H1 (cell line): Measurements from ENCODE around the gene CCN6. TPM values are rescaled to one million over a fixed set of nuclear protein-coding genes. Genes with fewer than 3 reads are reported as not detected.
"Not testable (repeated sequence)": the region's sequence is repeated elsewhere in the genome, so short reads cannot be mapped to it uniquely, and the experiment has no call there.

Experiments used
- CTCF ChIA-PET: fragments of 300-600 bp; sonication (Branson Sonifier 250); formaldehyde crosslinking; loops from one replicate; lab custom pipeline; 2021; ENCODE audit not compliant: partially characterized antibody; lab: Charles Lee
- POLR2A ChIA-PET: fragments of 300-600 bp; sonication (Branson Sonifier 250); formaldehyde crosslinking; loops from one replicate; lab custom pipeline; 2021; ENCODE audit warnings: inconsistent platforms; ENCODE audit not compliant: partially characterized antibody; lab: Charles Lee
- DNase-seq, 2 experiments: peaks; one replicate each; pipeline versions ENCODE4 v3.0.0 to v3.0.0-alpha.2; 2010 to 2022; ENCODE audit warnings: low spot score in 2 of 2, low read depth in 1 of 2, mixed read lengths in 1 of 2
- FAIRE-seq: peaks from 2 replicates; lab custom pipeline; 2011; peaks lifted over from hg19 to GRCh38; lab: Jason Lieb, UNC
- H2AFZ ChIP-seq: 2 replicates; pipeline ENCODE4 v1.8.1; 2012; ENCODE audit warnings: low read length, inconsistent platforms
- H2AK5ac ChIP-seq: 2 replicates; pipeline ENCODE4 v1.6.1; 2013; ENCODE audit warnings: low read depth, low read length
- H2BK120ac ChIP-seq: replicated peaks from 2 replicates; pipeline ENCODE3; 2013; ENCODE audit warnings: low read depth, low read length, inconsistent platforms
- H2BK12ac ChIP-seq: 2 replicates; pipeline ENCODE4 v1.6.1; 2013; ENCODE audit warnings: low read depth, low read length
- H2BK15ac ChIP-seq: 2 replicates; pipeline ENCODE4 v1.6.1; 2013; ENCODE audit warnings: low read length
- H2BK20ac ChIP-seq: 2 replicates; pipeline ENCODE4 v1.6.1; 2013; ENCODE audit warnings: low read length
- H2BK5ac ChIP-seq: 2 replicates; pipeline ENCODE4 v1.6.1; 2013; ENCODE audit warnings: low read depth, low read length
- H3K14ac ChIP-seq: 2 replicates; pipeline ENCODE4 v1.6.1; 2013; ENCODE audit warnings: inconsistent platforms; ENCODE audit not compliant: insufficient read length
- H3K18ac ChIP-seq: 2 replicates; pipeline ENCODE4 v1.6.1; 2013; ENCODE audit warnings: low read length; ENCODE audit errors: extremely low read depth
- H3K23ac ChIP-seq: 2 replicates; pipeline ENCODE4 v1.6.1; 2013; ENCODE audit warnings: inconsistent platforms; ENCODE audit not compliant: insufficient read length
- H3K23me2 ChIP-seq: 2 replicates; pipeline ENCODE4 v1.6.1; 2013; ENCODE audit warnings: low read depth, low read length
- H3K27ac ChIP-seq: 2 replicates; pipeline ENCODE4 v1.6.1; 2011; ENCODE audit warnings: low read depth, low read length, inconsistent platforms
- H3K27me3 ChIP-seq, 4 experiments: replicated peaks in 1 of 4; 1 replicate in 1 of 4; 2 replicates in 3 of 4; pipeline versions ENCODE4 v1.6.1 to v1.8.1; 2011 to 2013; ENCODE audit warnings: low read length in 3 of 4, mild to moderate bottlenecking in 3 of 4, inconsistent platforms in 2 of 4, mixed read lengths in 2 of 4, moderate library complexity in 1 of 4; ENCODE audit not compliant: control insufficient read depth in 3 of 4, insufficient read depth in 3 of 4; ENCODE audit errors: extremely low read depth in 1 of 4
- H3K36me3 ChIP-seq, 4 experiments: 2 replicates each; pipeline versions ENCODE4 v1.6.1 to v1.8.1; 2011 to 2013; ENCODE audit warnings: mild to moderate bottlenecking in 4 of 4, low read length in 3 of 4, moderate library complexity in 2 of 4, control low read depth in 1 of 4, inconsistent platforms in 1 of 4; ENCODE audit not compliant: insufficient read depth in 4 of 4, control insufficient read depth in 2 of 4
- H3K4ac ChIP-seq: replicated peaks from 2 replicates; pipeline ENCODE3; 2013; ENCODE audit warnings: low read length, low read depth, mixed read lengths, inconsistent platforms; ENCODE audit not compliant: insufficient read length
- H3K4me1 ChIP-seq, 4 experiments: replicated peaks in 1 of 4; 1 replicate in 1 of 4; 2 replicates in 3 of 4; pipeline versions ENCODE4 v1.6.1 to v1.8.1; 2011 to 2013; ENCODE audit warnings: low read length in 3 of 4, inconsistent platforms in 2 of 4, mixed read lengths in 1 of 4; ENCODE audit not compliant: insufficient read depth in 4 of 4, control insufficient read depth in 3 of 4
- H3K4me2 ChIP-seq, 2 experiments: 2 replicates each; pipeline versions ENCODE4 v1.6.1 to v1.8.1; 2011 to 2013; ENCODE audit warnings: low read depth in 2 of 2, low read length in 2 of 2, control low read depth in 1 of 2, inconsistent platforms in 1 of 2, mild to moderate bottlenecking in 1 of 2; ENCODE audit not compliant: insufficient read depth in 1 of 2
- H3K4me3 ChIP-seq, 4 experiments: fragments of 200-600, 300-600 bp in 1 of 4; sonication (generic), shearing (Covaris generic), sonication (Bioruptor Twin) in 1 of 4; 2 replicates each; pipeline versions ENCODE4 v1.5.1 to v1.8.1; 2011 to 2016; ENCODE audit warnings: low read length in 4 of 4, low read depth in 3 of 4, control low read depth in 2 of 4, inconsistent platforms in 2 of 4, mild to moderate bottlenecking in 2 of 4, mixed read lengths in 1 of 4, moderate library complexity in 1 of 4; ENCODE audit not compliant: insufficient read depth in 2 of 4; ENCODE audit errors: extremely low read depth in 1 of 4
- H3K56ac ChIP-seq: replicated peaks from 2 replicates; pipeline ENCODE3; 2013; ENCODE audit warnings: low read depth, mild to moderate bottlenecking, mixed read lengths, low read length, inconsistent platforms; ENCODE audit not compliant: insufficient read length
- H3K79me1 ChIP-seq: 2 replicates; pipeline ENCODE4 v1.6.1; 2013; ENCODE audit warnings: low read depth, low read length, control low read depth
- H3K79me2 ChIP-seq, 2 experiments: 2 replicates each; pipeline versions ENCODE4 v1.6.1 to v1.8.1; 2012 to 2013; ENCODE audit warnings: low read length in 2 of 2, mild to moderate bottlenecking in 2 of 2, inconsistent platforms in 1 of 2; ENCODE audit not compliant: insufficient read depth in 2 of 2, control insufficient read depth in 1 of 2
- H3K9ac ChIP-seq, 4 experiments: replicated peaks in 1 of 4; 1 replicate in 1 of 4; 2 replicates in 3 of 4; pipeline versions ENCODE4 v1.6.1 to v1.8.1; 2011 to 2013; ENCODE audit warnings: low read depth in 3 of 4, low read length in 3 of 4, control low read depth in 2 of 4, mild to moderate bottlenecking in 2 of 4, moderate library complexity in 2 of 4, inconsistent platforms in 1 of 4; ENCODE audit errors: extremely low read depth in 1 of 4
- H3K9me3 ChIP-seq, 2 experiments: 2 replicates each; pipeline versions ENCODE4 v1.6.1 to v1.8.1; 2012 to 2013; ENCODE audit warnings: mild to moderate bottlenecking in 2 of 2, moderate library complexity in 2 of 2, control low read depth in 1 of 2, inconsistent platforms in 1 of 2, low read depth in 1 of 2, low read length in 1 of 2, mixed read lengths in 1 of 2; ENCODE audit not compliant: insufficient read depth in 2 of 2
- H4K20me1 ChIP-seq, 2 experiments: replicated peaks in 1 of 2; 2 replicates each; pipeline versions ENCODE3 to v1.8.1; 2011 to 2013; ENCODE audit warnings: inconsistent platforms in 2 of 2, low read length in 2 of 2, mild to moderate bottlenecking in 1 of 2; ENCODE audit not compliant: insufficient read depth in 2 of 2, control insufficient read depth in 1 of 2
- H4K5ac ChIP-seq: 2 replicates; pipeline ENCODE4 v1.6.1; 2013; ENCODE audit warnings: low read length, low read depth, mixed read lengths, inconsistent platforms; ENCODE audit not compliant: insufficient read length
- H4K8ac ChIP-seq: 2 replicates; pipeline ENCODE4 v1.8.0; 2013; ENCODE audit warnings: mild to moderate bottlenecking, moderate library complexity, low read length, inconsistent platforms; ENCODE audit not compliant: insufficient read depth; ENCODE audit errors: extremely low read depth
- H4K91ac ChIP-seq: replicated peaks from 2 replicates; pipeline ENCODE3; 2013; ENCODE audit warnings: low read length, mixed read lengths, inconsistent platforms; ENCODE audit not compliant: insufficient read length
- BCL11A ChIP-seq, 2 experiments: IDR thresholded peaks; one replicate each; pipeline ENCODE4 v1.6.1; 2011; ENCODE audit warnings: low read depth in 2 of 2, low read length in 2 of 2, mild to moderate bottlenecking in 2 of 2
- CTCF ChIP-seq, 3 experiments: IDR thresholded peaks; 1 replicate in 2 of 3; 2 replicates in 1 of 3; pipeline versions ENCODE4 v1.5.1 to v1.6.1; 2011; ENCODE audit warnings: low read length in 3 of 3, mild to moderate bottlenecking in 3 of 3, inconsistent platforms in 2 of 3, low read depth in 1 of 3, moderate library complexity in 1 of 3; ENCODE audit not compliant: insufficient read depth in 1 of 3; ENCODE audit errors: control extremely low read depth in 1 of 3
- TCF12 ChIP-seq: IDR thresholded peaks from 2 replicates; pipeline ENCODE4 v1.6.1; 2011; ENCODE audit warnings: low read depth, mild to moderate bottlenecking, low read length
- WGBS, 2 experiments: shearing (Covaris generic) in 1 of 2; methylation state at CpG; one replicate each; pipeline versions ENCODE4 v1.1.6 to v1.1.7; 2013 to 2015; ENCODE audit warnings: low lambda C conversion rate in 2 of 2, mixed read lengths in 2 of 2, inconsistent platforms in 1 of 2, low coverage in 1 of 2, missing lambda C conversion rate in 1 of 2; ENCODE audit not compliant: insufficient replicate concordance in 2 of 2, insufficient coverage in 1 of 2, insufficient read length in 1 of 2; ENCODE audit errors: extremely low coverage in 1 of 2, missing lambda C conversion rate in 1 of 2; 5-methylcytosine and 5-hydroxymethylcytosine counted together
- polyA plus RNA-seq, 7 experiments: library from polyadenylated mRNA; depleted of rRNA in 3 of 7; stranded (reverse) in 5 of 7; unstranded in 2 of 7; fragments of >200 nt in 5 of 7; fragments of 200-250 nt in 2 of 7; gene quantifications; 1 replicate in 5 of 7; 2 replicates in 1 of 7; 4 replicates in 1 of 7; pipeline versions ENCODE4 v1.2.1 to v1.2.3, GENCODE V29; 2011 to 2013; ENCODE audit warnings: missing spikeins in 2 of 7, mixed read lengths in 2 of 7
- total RNA-seq: library from RNA; stranded (reverse); fragmentation: NEBNext Ultra II Directional; extraction: Animal tissue kit (Norgen Biotek cat#: 25700); gene quantifications from 2 replicates; pipeline ENCODE4 v1.2.1, GENCODE V29; 2021

CCN6 gene
- total and polyA plus RNA-seq, 2 of the 8 experiments (the other 6 are each of a cell fraction or from before 2014, with no cell fraction given): not detected

- no peak for TF ChIP-seq CTCF (IDR thresholded peaks at IDR 0.05; ENCODE audit: control extremely low read depth in 1 of 3, insufficient read depth in 1 of 3, low read depth in 1 of 3, low read length in 3 of 3)
- no peak for TF ChIP-seq BCL11A (IDR thresholded peaks at IDR 0.05; ENCODE audit: low read depth in 2 of 2, low read length in 2 of 2)
- no peak for TF ChIP-seq TCF12
Measured at GRCh38 chr6:112044856-112045255, 9.0 kb upstream of the CCN6 start (continued).

- CTCF ChIA-PET: not testable (repeated sequence)
Measured at GRCh38 chr6:112047523-112047922, 6.4 kb upstream of the CCN6 start.

More at GRCh38 chr6:112047523-112047922, 6.4 kb upstream of the CCN6 start:
- H2BK12ac ChIP-seq, H3K9ac ChIP-seq, DNase-seq, H4K8ac ChIP-seq, H3K27ac ChIP-seq, H4K20me1 ChIP-seq, H3K27me3 ChIP-seq, H2BK15ac ChIP-seq, H3K18ac ChIP-seq, H3K79me2 ChIP-seq, H3K79me1 ChIP-seq, H4K5ac ChIP-seq, H3K36me3 ChIP-seq, H3K9me3 ChIP-seq, H2BK20ac ChIP-seq, H2AK5ac ChIP-seq, H3K4ac ChIP-seq, H2BK120ac ChIP-seq, H3K4me3 ChIP-seq, H3K4me2 ChIP-seq, H3K4me1 ChIP-seq, H3K23me2 ChIP-seq, POLR2A ChIA-PET, FAIRE-seq, H3K23ac ChIP-seq, H2BK5ac ChIP-seq, H3K14ac ChIP-seq, H3K56ac ChIP-seq, H2AFZ ChIP-seq, H4K91ac ChIP-seq: not testable (repeated sequence)
- 95% methylated on average over 8 of the region's 25 CpGs; no CpG with 5 or more reads in 1 of the 2 experiments for WGBS, 2 experiments
